ENCODE results near the gene INO80D. TPM values are rescaled to one million over a fixed set of nuclear protein-coding genes. Genes with fewer than 3 reads are reported as not detected.
"Not testable (repeated sequence)": the region's sequence is repeated elsewhere in the genome, so short reads cannot be mapped to it uniquely, and the experiment has no call there.

Gene INO80D
- total and polyA plus RNA-seq, 2 donors: 3.6 to 5.8 TPM

DNA sequence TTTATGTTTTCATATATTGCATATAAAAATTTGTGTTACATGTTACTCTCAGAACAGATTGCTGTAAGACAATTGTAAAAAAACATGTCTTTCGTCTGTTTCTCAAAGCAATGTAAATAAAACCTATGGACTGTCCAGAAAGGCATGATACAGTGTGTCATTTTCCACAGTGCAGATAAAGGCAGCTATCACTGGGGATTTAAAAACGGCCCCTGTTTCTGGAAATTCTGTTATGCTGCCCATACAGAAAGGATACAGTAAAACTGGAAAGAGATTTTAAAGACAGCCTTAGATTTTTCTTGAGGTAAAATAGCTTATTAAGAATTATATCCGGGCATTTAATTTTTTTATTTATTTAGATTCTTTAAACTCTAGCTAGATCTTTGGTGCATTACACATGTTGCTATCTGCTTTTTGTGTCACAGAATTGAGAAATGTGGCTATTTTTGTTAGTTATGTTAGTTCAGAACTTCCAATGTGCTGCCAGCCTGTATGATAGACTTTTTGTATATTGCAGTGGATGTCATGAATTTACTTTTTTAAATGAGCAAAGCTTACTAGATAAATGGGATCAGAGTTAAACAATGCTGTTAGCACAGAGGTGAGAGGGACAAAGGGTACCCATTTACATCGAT is 859 bp upstream of the INO80D start:
- peak overlapping the region; percentile 66 to 95 for H3K4me3 ChIP-seq (ENCODE audit: low read length in 2 of 2)
- no peaks in the 10 kb centered on the region for H3K27me3 ChIP-seq (ENCODE audit: control insufficient read depth in 2 of 2, insufficient read depth in 1 of 2, low read length in 1 of 2)
- H3K36me3 ChIP-seq (ENCODE audit: control insufficient read depth in 2 of 2, insufficient read depth in 2 of 2, low read length in 1 of 2): peaks cover 0 to 6% of the 10 kb centered on the region in 2 donors
- peak in 4 of 9 donors; percentile 8 to 42 (median 24) for DNase-seq (ENCODE audit: low read depth in 6 of 9, low spot score in 9 of 9)
- WGBS: 5% methylated on average over 4 of the region's 4 CpGs
- peak overlapping the region; percentile 15 to 99 for H3K27ac ChIP-seq (ENCODE audit: low read depth in 1 of 2, low read length in 1 of 2)
- H3K4me1 ChIP-seq (ENCODE audit: control insufficient read depth in 2 of 2, insufficient read depth in 2 of 2, low read length in 2 of 2): peaks cover 9 to 11% of the 10 kb centered on the region in 2 donors
- no peaks in the 10 kb centered on the region for H3K9me3 ChIP-seq (ENCODE audit: control insufficient read depth in 2 of 2, insufficient read depth in 1 of 2, low read length in 1 of 2)

DNA sequence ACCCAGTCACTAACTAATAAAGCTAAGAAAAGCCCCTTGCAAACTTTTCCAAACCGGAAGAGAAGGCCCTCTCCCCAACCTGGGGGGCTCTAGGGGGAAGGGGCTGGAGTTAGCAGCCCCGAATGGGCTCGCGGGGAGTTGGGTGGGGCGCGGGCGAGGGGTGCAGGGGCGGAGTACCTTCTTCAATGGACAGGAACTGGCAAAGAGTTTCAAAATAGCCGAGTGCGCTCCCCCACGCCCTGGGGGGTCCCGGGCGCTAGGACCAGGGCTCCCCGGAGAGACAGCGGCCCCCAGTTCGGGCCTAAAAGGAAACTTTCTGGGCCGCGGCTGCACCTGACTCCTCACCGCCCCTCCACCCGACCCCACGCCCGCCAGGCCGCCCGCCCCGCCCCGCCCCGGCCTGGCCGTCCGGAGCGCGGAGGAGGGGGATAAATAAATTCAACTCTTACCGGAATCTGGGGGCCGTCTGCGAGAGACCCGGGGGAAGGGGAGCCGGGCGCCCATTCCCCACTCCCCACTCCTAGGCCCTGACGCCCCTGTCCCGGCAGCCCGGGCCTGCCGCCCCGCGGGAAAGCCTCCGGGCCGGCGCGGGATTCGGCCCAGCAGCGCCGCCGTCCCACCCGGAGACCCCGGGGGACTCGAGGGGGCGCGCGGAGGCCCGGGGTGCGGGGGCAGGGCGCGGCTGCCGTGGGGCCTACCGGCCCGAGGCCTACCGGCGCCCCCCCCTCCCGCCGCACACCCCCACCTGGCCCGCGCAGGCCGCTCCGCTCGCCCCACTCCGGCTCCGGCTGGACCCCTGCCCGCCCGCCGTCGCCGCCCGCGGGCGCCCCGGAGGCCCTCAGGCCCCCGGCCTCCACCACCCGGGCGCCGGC is 868 bp downstream of the INO80D start:
- DNase-seq (ENCODE audit: low read depth in 6 of 9, low spot score in 9 of 9): peak in 5 of 9 donors; percentile 29 to 67 (median 38)
- no peaks in the 10 kb centered on the region for H3K9me3 ChIP-seq (ENCODE audit: control insufficient read depth in 2 of 2, insufficient read depth in 1 of 2, low read length in 1 of 2)
- peak overlapping the region; percentile 91 to 99 for H3K27ac ChIP-seq (ENCODE audit: low read depth in 1 of 2, low read length in 1 of 2)
- WGBS: 1% methylated on average over 88 of the region's 88 CpGs
- no peaks in the 10 kb centered on the region for H3K27me3 ChIP-seq (ENCODE audit: control insufficient read depth in 2 of 2, insufficient read depth in 1 of 2, low read length in 1 of 2)
- peak overlapping the region; percentile 88 to 95 for H3K4me3 ChIP-seq (ENCODE audit: low read length in 2 of 2)
- H3K36me3 ChIP-seq (ENCODE audit: control insufficient read depth in 2 of 2, insufficient read depth in 2 of 2, low read length in 1 of 2): no peaks in the 10 kb centered on the region
- peaks cover 9 to 11% of the 10 kb centered on the region in 2 donors for H3K4me1 ChIP-seq (ENCODE audit: control insufficient read depth in 2 of 2, insufficient read depth in 2 of 2, low read length in 2 of 2)

GRCh38 chr2:206084439-206084869 is 1.5 kb downstream of the INO80D start:
- no peaks in the 10 kb centered on the region for H3K27me3 ChIP-seq (ENCODE audit: control insufficient read depth in 2 of 2, insufficient read depth in 1 of 2, low read length in 1 of 2)
- H3K4me3 ChIP-seq (ENCODE audit: low read length in 2 of 2): peak overlapping the region; percentile 88 to 95
- peak in 6 of 9 donors; percentile 11 to 54 (median 24) for DNase-seq (ENCODE audit: low read depth in 6 of 9, low spot score in 9 of 9)
- no peaks in the 10 kb centered on the region for H3K36me3 ChIP-seq (ENCODE audit: control insufficient read depth in 2 of 2, insufficient read depth in 2 of 2, low read length in 1 of 2)
- WGBS: under 1% methylated on average over 10 of the region's 10 CpGs
- peaks cover 9 to 11% of the 10 kb centered on the region in 2 donors for H3K4me1 ChIP-seq (ENCODE audit: control insufficient read depth in 2 of 2, insufficient read depth in 2 of 2, low read length in 2 of 2)
- peak overlapping the region; percentile 91 to 99 for H3K27ac ChIP-seq (ENCODE audit: low read depth in 1 of 2, low read length in 1 of 2)
- H3K9me3 ChIP-seq (ENCODE audit: control insufficient read depth in 2 of 2, insufficient read depth in 1 of 2, low read length in 1 of 2): no peaks in the 10 kb centered on the region

DNA sequence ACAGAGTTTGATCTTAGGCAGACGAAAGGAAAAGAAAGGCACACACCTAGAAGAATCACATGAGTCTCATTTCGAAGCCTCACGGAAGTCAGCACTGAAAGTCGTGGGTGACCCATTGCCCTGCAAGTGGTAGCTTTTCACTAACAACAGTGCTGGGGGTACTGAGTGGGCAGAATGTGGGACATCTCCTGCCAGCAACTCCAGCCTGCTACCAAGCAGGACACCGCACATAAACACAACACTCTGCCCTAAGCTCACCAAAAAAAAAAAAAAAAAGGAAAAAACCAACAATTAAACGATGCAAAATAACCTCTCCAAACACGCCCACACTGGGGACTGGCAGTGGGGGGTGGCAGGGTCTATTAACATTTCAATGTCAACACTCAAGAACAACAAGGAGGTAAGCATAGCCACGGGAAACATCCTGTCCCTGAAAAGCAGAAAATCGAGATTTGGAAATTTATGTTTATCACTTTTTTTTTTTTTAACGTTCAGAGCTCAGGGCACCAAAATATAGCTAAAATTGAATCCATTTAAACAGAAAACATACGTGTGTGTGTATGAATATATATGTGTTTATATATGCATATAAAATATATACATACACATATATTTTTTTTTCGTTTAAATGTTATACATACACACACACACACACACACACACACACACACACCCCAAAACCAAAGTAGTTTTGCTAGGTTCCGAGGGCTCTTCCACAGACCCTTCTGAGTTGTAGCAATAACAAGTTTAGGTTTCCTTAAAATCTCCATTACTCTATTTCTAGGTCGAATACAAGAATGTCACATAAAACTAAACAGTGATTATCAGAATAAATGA is 2.2 kb downstream of the INO80D start:
- H3K27ac ChIP-seq (ENCODE audit: low read depth in 1 of 2, low read length in 1 of 2): peak overlapping the region; percentile 91 to 99

DNA sequence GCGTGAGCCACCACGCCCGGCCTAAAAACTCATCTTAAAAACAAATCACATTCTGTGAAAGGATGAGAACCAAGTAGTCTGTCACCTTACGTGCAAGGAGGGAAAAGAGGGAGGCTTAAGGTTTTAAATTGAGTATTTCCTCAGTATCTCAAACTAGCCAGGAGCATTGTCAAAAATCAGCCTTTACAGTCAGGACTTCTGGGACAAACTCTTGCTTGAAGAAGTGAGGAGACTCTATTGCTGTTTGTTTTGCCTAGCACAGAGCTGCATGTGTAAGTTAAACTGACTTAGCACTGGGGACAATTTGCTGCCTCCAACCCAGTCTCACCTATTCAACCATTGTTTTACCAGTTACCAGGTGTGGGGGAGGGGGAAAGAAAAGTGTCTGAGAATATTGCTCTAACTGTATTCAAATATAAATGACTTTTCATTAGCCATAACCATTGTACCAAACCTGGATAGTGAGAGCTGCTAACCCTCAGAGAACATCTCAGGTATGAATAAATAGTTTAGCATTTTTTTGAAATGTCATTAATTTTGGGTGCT is 3.6 kb downstream of the INO80D start:
- peaks cover 9 to 11% of the 10 kb centered on the region in 2 donors for H3K4me1 ChIP-seq (ENCODE audit: control insufficient read depth in 2 of 2, insufficient read depth in 2 of 2, low read length in 2 of 2)
- no peaks in the 10 kb centered on the region for H3K36me3 ChIP-seq (ENCODE audit: control insufficient read depth in 2 of 2, insufficient read depth in 2 of 2, low read length in 1 of 2)

More for the DNA sequence above, 2.2 kb downstream of the INO80D start:
- DNase-seq (ENCODE audit: low read depth in 6 of 9, low spot score in 9 of 9): peak in 3 of 9 donors; percentile 17 to 47 (median 27)
- peaks cover 9 to 11% of the 10 kb centered on the region in 2 donors for H3K4me1 ChIP-seq (ENCODE audit: control insufficient read depth in 2 of 2, insufficient read depth in 2 of 2, low read length in 2 of 2)
- no peaks in the 10 kb centered on the region for H3K9me3 ChIP-seq (ENCODE audit: control insufficient read depth in 2 of 2, insufficient read depth in 1 of 2, low read length in 1 of 2)
- 23% methylated on average over 14 of the region's 14 CpGs for WGBS
- no peaks in the 10 kb centered on the region for H3K27me3 ChIP-seq (ENCODE audit: control insufficient read depth in 2 of 2, insufficient read depth in 1 of 2, low read length in 1 of 2)
- no peaks in the 10 kb centered on the region for H3K36me3 ChIP-seq (ENCODE audit: control insufficient read depth in 2 of 2, insufficient read depth in 2 of 2, low read length in 1 of 2)
- peak overlapping the region; percentile 88 to 95 for H3K4me3 ChIP-seq (ENCODE audit: low read length in 2 of 2)

DNA sequence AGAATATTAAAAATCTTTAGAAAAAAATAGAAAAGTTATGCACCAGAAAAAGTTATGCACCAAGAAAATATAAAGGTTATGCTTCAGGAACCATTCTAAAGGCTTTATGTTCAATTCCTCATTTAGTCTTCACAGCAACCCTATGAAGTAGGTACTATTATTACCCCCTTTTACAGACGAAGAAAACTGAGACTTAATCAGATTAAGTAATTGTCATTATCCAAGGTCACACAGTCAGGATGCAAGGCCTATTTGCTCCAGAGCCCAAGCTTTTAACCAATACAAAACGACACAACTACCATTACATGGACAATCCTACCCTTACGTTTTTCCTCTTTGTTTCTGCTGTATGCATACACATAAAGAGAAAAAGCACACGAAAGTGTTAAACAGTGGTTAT is 5.0 kb downstream of the INO80D start:
- Histone ChIP-seq H3K27me3 (ENCODE audit: control insufficient read depth in 2 of 2, insufficient read depth in 1 of 2, low read length in 1 of 2) (no peaks in the 10 kb centered on the region), H3K27ac (ENCODE audit: low read depth in 1 of 2, low read length in 1 of 2) (no peak overlapping the region), H3K4me3 (ENCODE audit: low read length in 2 of 2) (no peak overlapping the region), H3K36me3 (ENCODE audit: control insufficient read depth in 2 of 2, insufficient read depth in 2 of 2, low read length in 1 of 2) (no peaks in the 10 kb centered on the region), H3K4me1 (ENCODE audit: control insufficient read depth in 2 of 2, insufficient read depth in 2 of 2, low read length in 2 of 2) (peaks cover 9 to 11% of the 10 kb centered on the region in 2 donors), H3K9me3 (ENCODE audit: control insufficient read depth in 2 of 2, insufficient read depth in 1 of 2, low read length in 1 of 2) (no peaks in the 10 kb centered on the region)
- DNase-seq (ENCODE audit: low read depth in 6 of 9, low spot score in 9 of 9): no peak
- WGBS: 95% methylated on average over 4 of the region's 4 CpGs

More for the DNA sequence above, 3.6 kb downstream of the INO80D start:
- DNase-seq (ENCODE audit: low read depth in 6 of 9, low spot score in 9 of 9): peak in 1 of 9 donors; percentile 11
- no peak overlapping the region for H3K27ac ChIP-seq (ENCODE audit: low read depth in 1 of 2, low read length in 1 of 2)
- WGBS: 97% methylated on average over 4 of the region's 4 CpGs
- H3K27me3 ChIP-seq (ENCODE audit: control insufficient read depth in 2 of 2, insufficient read depth in 1 of 2, low read length in 1 of 2): no peaks in the 10 kb centered on the region
- no peak overlapping the region for H3K4me3 ChIP-seq (ENCODE audit: low read length in 2 of 2)
- H3K9me3 ChIP-seq (ENCODE audit: control insufficient read depth in 2 of 2, insufficient read depth in 1 of 2, low read length in 1 of 2): no peaks in the 10 kb centered on the region

DNA sequence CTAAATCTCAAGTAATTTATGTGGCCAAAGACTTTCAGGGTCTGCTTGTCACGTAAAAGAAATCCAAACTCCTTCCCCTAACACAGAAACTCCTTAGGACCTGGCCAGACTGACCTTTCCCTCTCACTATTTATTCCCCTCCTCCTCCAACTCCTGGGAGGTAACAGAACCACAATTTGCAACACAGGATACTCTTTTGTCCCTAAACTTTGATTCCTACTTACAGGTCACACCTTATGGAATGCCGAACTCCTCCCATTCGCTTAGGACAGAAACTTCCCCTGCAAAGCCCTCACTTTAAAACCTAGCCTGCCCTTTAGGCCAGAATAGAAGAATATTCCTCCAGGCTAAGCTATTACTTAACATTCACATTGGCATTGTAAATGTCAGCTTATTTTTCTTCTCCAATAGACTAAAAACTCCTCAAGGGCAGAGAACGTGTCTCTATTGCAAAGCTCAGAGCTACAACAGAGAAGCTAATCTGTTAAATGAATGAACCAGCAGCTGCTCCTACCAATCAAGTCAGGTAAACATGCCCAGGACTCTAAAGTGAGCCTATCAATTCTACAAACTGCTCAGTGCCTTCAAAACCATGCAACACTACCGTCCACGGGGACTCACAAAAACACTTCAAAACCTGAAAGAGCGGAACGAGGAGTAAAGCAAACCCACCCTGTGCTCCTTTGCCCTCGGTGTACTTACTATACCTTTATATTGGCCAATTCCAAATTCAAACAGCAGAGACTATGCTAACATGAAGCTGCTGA is 6.1 kb downstream of the INO80D start:
- peaks cover 9 to 11% of the 10 kb centered on the region in 2 donors for H3K4me1 ChIP-seq (ENCODE audit: control insufficient read depth in 2 of 2, insufficient read depth in 2 of 2, low read length in 2 of 2)
- H3K9me3 ChIP-seq (ENCODE audit: control insufficient read depth in 2 of 2, insufficient read depth in 1 of 2, low read length in 1 of 2): no peaks in the 10 kb centered on the region
- H3K36me3 ChIP-seq (ENCODE audit: control insufficient read depth in 2 of 2, insufficient read depth in 2 of 2, low read length in 1 of 2): no peaks in the 10 kb centered on the region
- WGBS: 95% methylated on average over 9 of the region's 9 CpGs
- no peaks in the 10 kb centered on the region for H3K27me3 ChIP-seq (ENCODE audit: control insufficient read depth in 2 of 2, insufficient read depth in 1 of 2, low read length in 1 of 2)
- no peak overlapping the region for H3K27ac ChIP-seq (ENCODE audit: low read depth in 1 of 2, low read length in 1 of 2)
- H3K4me3 ChIP-seq (ENCODE audit: low read length in 2 of 2): no peak overlapping the region
- no peak for DNase-seq (ENCODE audit: low read depth in 6 of 9, low spot score in 9 of 9)

DNA sequence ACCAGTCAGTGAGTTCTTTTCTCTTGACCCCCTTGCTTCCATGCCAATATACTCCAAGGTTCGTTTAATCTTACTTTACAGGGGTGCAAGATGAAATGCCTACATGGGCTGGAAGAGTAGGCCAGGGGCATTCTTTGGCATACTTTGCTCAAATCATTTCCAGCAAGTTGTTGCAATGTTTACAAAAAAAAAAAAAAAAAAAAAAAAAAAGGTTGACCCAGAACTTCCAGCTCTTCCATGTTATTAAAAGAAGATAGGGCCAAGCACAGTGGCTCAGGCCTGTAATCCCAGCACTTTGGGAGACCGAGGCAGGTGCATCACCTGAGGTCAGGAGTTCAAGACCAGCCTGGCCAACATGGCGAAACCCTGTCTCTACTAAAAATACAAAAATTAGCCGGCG is 8.1 kb downstream of the INO80D start:
- not testable (repeated sequence) for H3K27me3 ChIP-seq (ENCODE audit: control insufficient read depth in 2 of 2, insufficient read depth in 1 of 2, low read length in 1 of 2); DNase-seq (ENCODE audit: low read depth in 6 of 9, low spot score in 9 of 9); H3K9me3 ChIP-seq (ENCODE audit: control insufficient read depth in 2 of 2, insufficient read depth in 1 of 2, low read length in 1 of 2); H3K27ac ChIP-seq (ENCODE audit: low read depth in 1 of 2, low read length in 1 of 2); H3K4me3 ChIP-seq (ENCODE audit: low read length in 2 of 2); H3K36me3 ChIP-seq (ENCODE audit: control insufficient read depth in 2 of 2, insufficient read depth in 2 of 2, low read length in 1 of 2); H3K4me1 ChIP-seq (ENCODE audit: control insufficient read depth in 2 of 2, insufficient read depth in 2 of 2, low read length in 2 of 2)
- 97% methylated on average over 5 of the region's 5 CpGs for WGBS
